Peyer's patch (tissue), 4 donors: Measurements from ENCODE around the gene TCF7L2.

Experiments used
- CTCF ChIP-seq, 6 experiments: fragments of 450-650 bp in 4 of 6; fragments of 200-600 bp in 2 of 6; sonication (generic) in 1 of 6; IDR thresholded peaks; one replicate each; pipeline ENCODE4 v1.5.1; 2017 to 2019; ENCODE audit warnings: antibody characterized with exemption in 6 of 6, mild to moderate bottlenecking in 3 of 6, moderate library complexity in 1 of 6
- POLR2A ChIP-seq, 2 donors: fragments of 450-650 bp; IDR thresholded peaks; one replicate each; pipeline ENCODE4 v1.5.1; 2017; ENCODE audit warnings: antibody characterized with exemption in 2 of 2, mild to moderate bottlenecking in 2 of 2, moderate library complexity in 2 of 2

GRCh38 chr10:113002449-113002777, 52.4 kb downstream of the TCF7L2 start:
- TF ChIP-seq CTCF (IDR thresholded peaks at IDR 0.05) (no peak), POLR2A (IDR thresholded peaks at IDR 0.05) (no peak)
